HG03039 (cell line): ENCODE measurements around the gene ERCC6L2.

Experiments used
- ATAC-seq: cut with Tn5 transposase; IDR thresholded peaks from one replicate; pipeline ENCODE4 v1.9.1; 2021; ENCODE audit warnings: mild to moderate bottlenecking, moderate library complexity; ENCODE audit not compliant: unreplicated experiment

Gene ERCC6L2

GRCh38 chr9:95971815-95972214, 96.3 kb downstream of the ERCC6L2 start:
- ATAC-seq = no peak

GRCh38 chr9:95974389-95974788, 98.9 kb downstream of the ERCC6L2 start:
- no peak for ATAC-seq

- no peak for ATAC-seq
These were observed 101.9 kb downstream of the ERCC6L2 start for GRCh38 chr9:95977371-95977770.

- ATAC-seq = no peak
These were observed 102.6 kb downstream of the ERCC6L2 start for GRCh38 chr9:95978106-95978505.

- ATAC-seq = no peak
These were observed 104.0 kb downstream of the ERCC6L2 start for GRCh38 chr9:95979446-95979845.

- no peak for ATAC-seq
These were observed 105.0 kb downstream of the ERCC6L2 start for GRCh38 chr9:95980262-95981125.

- no peak for ATAC-seq
These were observed 106.4 kb downstream of the ERCC6L2 start for GRCh38 chr9:95981761-95982390.

- no peak for ATAC-seq
These were observed 110.1 kb downstream of the ERCC6L2 start for GRCh38 chr9:95985440-95986055.

GRCh38 chr9:95989297-95989696, 113.8 kb downstream of the ERCC6L2 start:
- ATAC-seq = no peak

GRCh38 chr9:95991326-95991725, 115.8 kb downstream of the ERCC6L2 start:
- no peak for ATAC-seq

- no peak for ATAC-seq
These were observed 117.0 kb downstream of the ERCC6L2 start for GRCh38 chr9:95992536-95992935.

- no peak for ATAC-seq
These were observed 117.8 kb downstream of the ERCC6L2 start for GRCh38 chr9:95993337-95993736.

- ATAC-seq = no peak
These were observed 123.9 kb downstream of the ERCC6L2 start for GRCh38 chr9:95999390-95999789.

- no peak for ATAC-seq
These were observed 128.9 kb downstream of the ERCC6L2 start for GRCh38 chr9:96004379-96004778.

GRCh38 chr9:96006296-96006879, 130.9 kb downstream of the ERCC6L2 start:
- ATAC-seq = no peak

GRCh38 chr9:96006961-96007360, 131.5 kb downstream of the ERCC6L2 start:
- no peak for ATAC-seq

- no peak for ATAC-seq
These were observed 133.2 kb downstream of the ERCC6L2 start for GRCh38 chr9:96008502-96009222.

GRCh38 chr9:96009223-96009602, 133.7 kb downstream of the ERCC6L2 start:
- ATAC-seq = no peak

- no peak for ATAC-seq
These were observed 134.4 kb downstream of the ERCC6L2 start for GRCh38 chr9:96009690-96010472.

- no peak for ATAC-seq
These were observed 138.6 kb downstream of the ERCC6L2 start for GRCh38 chr9:96014078-96014477.
